IMR-90 (cell line): ENCODE measurements around the gene CD8A.
"Not testable (repeated sequence)": the region's sequence is repeated elsewhere in the genome, so short reads cannot be mapped to it uniquely, and the experiment has no call there.

Experiments
- CTCF ChIP-seq: conservative IDR thresholded peaks from 2 replicates; pipeline ENCODE4 v1.5.1; 2012; ENCODE audit warnings: mild to moderate bottlenecking, low read depth, low read length, improper control_type of control experiment
- MAFK ChIP-seq: IDR thresholded peaks from 2 replicates; pipeline ENCODE4 v1.6.1; 2012; ENCODE audit warnings: low read depth, low read length, improper control_type of control experiment
- MAZ ChIP-seq: IDR thresholded peaks from 2 replicates; pipeline ENCODE4 v1.6.1; 2012; ENCODE audit warnings: low read depth, mild to moderate bottlenecking, low read length, improper control_type of control experiment, moderate library complexity, borderline replicate concordance
- MXI1 ChIP-seq: IDR thresholded peaks from 2 replicates; pipeline ENCODE4 v1.6.1; 2012; ENCODE audit warnings: low read depth, mild to moderate bottlenecking, low read length, moderate library complexity, borderline replicate concordance
- NFE2L2 ChIP-seq: fragments of 150-350 bp; IDR thresholded peaks from 2 replicates; pipeline ENCODE4 v1.6.1; 2016; ENCODE audit warnings: low read depth, mild to moderate bottlenecking, low read length
- POLR2A ChIP-seq: IDR thresholded peaks from 2 replicates; pipeline ENCODE4 v1.6.1; 2012; ENCODE audit warnings: mild to moderate bottlenecking, low read depth, low read length
- RAD21 ChIP-seq: IDR thresholded peaks from 2 replicates; pipeline ENCODE4 v1.6.1; 2012; ENCODE audit warnings: low read length, improper control_type of control experiment
- RFX5 ChIP-seq: IDR thresholded peaks from 2 replicates; pipeline ENCODE4 v1.8.0; 2012; ENCODE audit warnings: low read depth, mild to moderate bottlenecking, low read length, moderate library complexity
- SMC3 ChIP-seq: fragments of 150-350 bp; IDR thresholded peaks from 2 replicates; pipeline ENCODE4 v1.6.1; 2016; ENCODE audit warnings: low read depth, mild to moderate bottlenecking, antibody characterized with exemption, low read length, moderate library complexity
- USF2 ChIP-seq: fragments of 150-350 bp; IDR thresholded peaks from 2 replicates; pipeline ENCODE4 v1.6.1; 2017; ENCODE audit warnings: mild to moderate bottlenecking, antibody characterized with exemption, low read length, low read depth

DNA sequence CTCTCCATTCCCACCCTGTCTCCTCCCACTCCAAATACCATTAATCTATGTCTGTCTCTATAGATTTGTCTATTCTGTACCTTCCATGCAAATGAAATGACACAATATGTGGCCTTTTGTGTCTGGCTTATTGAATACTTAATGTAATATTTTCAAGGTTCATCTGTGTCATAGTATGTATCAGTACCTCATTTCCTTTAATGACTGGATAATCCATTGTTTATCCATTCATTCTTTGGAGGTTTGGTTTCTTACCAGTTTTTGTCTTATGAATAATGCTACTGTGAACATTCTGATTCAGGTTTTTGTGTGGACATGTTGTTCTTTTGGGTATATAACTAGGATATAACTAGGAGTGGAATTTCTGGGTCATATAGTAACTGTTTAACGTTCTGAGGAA is 55.8 kb downstream of the CD8A start:
- TF ChIP-seq POLR2A, SMC3, CTCF, RAD21, RFX5, MAFK, MXI1, NFE2L2, MAZ, USF2: not testable (repeated sequence)
